MM.1S (cell line): ENCODE data around the gene SLAIN1.

Source experiments
- CTCF ChIP-seq: fragments of 300-600 bp; sonication (generic); IDR thresholded peaks from 2 replicates; pipeline ENCODE4 v1.5.1; 2016; ENCODE audit warnings: antibody characterized with exemption, low read length, mixed read lengths
- EZH2 ChIP-seq: fragments of 300-600 bp; sonication (generic); optimal IDR thresholded peaks from 2 replicates; pipeline ENCODE3; 2017; ENCODE audit warnings: low read depth, mild to moderate bottlenecking, antibody characterized with exemption, low read length, mixed read lengths
- EZH2phosphoT487 ChIP-seq: fragments of 300-600 bp; sonication (generic); IDR thresholded peaks from 2 replicates; pipeline ENCODE4 v1.6.1; 2018; ENCODE audit warnings: antibody characterized with exemption, low read length

GRCh38 chr13:77691871-77692270 lies 5.6 kb upstream of the SLAIN1 start:
- TF ChIP-seq CTCF (no peak), EZH2 (no peak), EZH2phosphoT487 (no peak)
